PC-9 (cell line): ENCODE data around the gene GLB1L. TPM values are rescaled to one million over a fixed set of nuclear protein-coding genes. Genes with fewer than 3 reads are reported as not detected.

ENCODE experiments used
- BruUV-seq: library from RNA; stranded (reverse); fragments of 400-500 nt; replicated peaks from 2 replicates; lab custom pipeline; 2021; lab: Mats Ljungman, UMichigan
- CTCF ChIA-PET: fragments of 300-600 bp; sonication (Branson Sonifier 250); formaldehyde crosslinking; loops from one replicate; lab custom pipeline; 2022; ENCODE audit warnings: antibody characterized with exemption; lab: Charles Lee
- POLR2A ChIA-PET: fragments of 300-600 bp; sonication (Branson Sonifier 250); formaldehyde crosslinking; loops from one replicate; lab custom pipeline; 2022; ENCODE audit warnings: antibody characterized with exemption; ENCODE audit not compliant: unreplicated experiment; lab: Charles Lee
- DNase-seq, 2 experiments: peaks; one replicate each; pipeline versions ENCODE4 v3.0.0 to v3.0.0-alpha.2; 2015 to 2022; ENCODE audit warnings: mixed read lengths in 1 of 2
- H2AFZ ChIP-seq: fragments of 200-600 bp; sonication (generic); 2 replicates; pipeline ENCODE4 v1.8.1; 2017; ENCODE audit warnings: antibody characterized with exemption
- H3F3A ChIP-seq: fragments of 200-600 bp; sonication (generic); 2 replicates; pipeline ENCODE4 v1.8.1; 2017; ENCODE audit warnings: antibody characterized with exemption, mild to moderate bottlenecking, low read depth; ENCODE audit not compliant: insufficient read depth
- H3K27ac ChIP-seq: fragments of 200-600 bp; sonication (generic); 2 replicates; pipeline ENCODE4 v1.6.1; 2016; ENCODE audit warnings: mixed run types
- H3K27me3 ChIP-seq: fragments of 200-600 bp; sonication (generic); 2 replicates; pipeline ENCODE4 v1.6.1; 2016; ENCODE audit warnings: low read depth, mixed run types; ENCODE audit not compliant: insufficient read depth
- H3K36me3 ChIP-seq: fragments of 200-600 bp; sonication (generic); 2 replicates; pipeline ENCODE4 v1.6.1; 2016; ENCODE audit warnings: low read depth, mixed run types
- H3K4me1 ChIP-seq: fragments of 200-600 bp; sonication (generic); replicated peaks from 2 replicates; pipeline ENCODE4 v1.6.1; 2016; ENCODE audit warnings: mixed run types; ENCODE audit not compliant: insufficient read depth
- H3K4me2 ChIP-seq: fragments of 200-600 bp; sonication (generic); 2 replicates; pipeline ENCODE4 v1.6.1; 2017; ENCODE audit warnings: mixed run types
- H3K4me3 ChIP-seq: fragments of 200-600 bp; sonication (generic); 2 replicates; pipeline ENCODE4 v1.6.1; 2016; ENCODE audit warnings: mixed run types
- H3K79me2 ChIP-seq: fragments of 200-600 bp; sonication (generic); 2 replicates; pipeline ENCODE4 v1.6.1; 2017; ENCODE audit warnings: low read depth, mixed run types
- H3K9me2 ChIP-seq: fragments of 200-600 bp; sonication (generic); 2 replicates; pipeline ENCODE4 v1.8.1; 2017; ENCODE audit warnings: mild to moderate bottlenecking; ENCODE audit not compliant: insufficient read depth
- H3K9me3 ChIP-seq: fragments of 200-600 bp; sonication (generic); 2 replicates; pipeline ENCODE4 v1.8.1; 2016; ENCODE audit warnings: low read depth; ENCODE audit not compliant: insufficient read depth
- H4K20me1 ChIP-seq: fragments of 200-600 bp; sonication (generic); 2 replicates; pipeline ENCODE4 v1.8.1; 2017; ENCODE audit not compliant: insufficient read depth
- CTCF ChIP-seq: fragments of 200-600 bp; sonication (generic); conservative IDR thresholded peaks from 2 replicates; pipeline ENCODE4 v1.6.1; 2017; ENCODE audit warnings: mixed run types, antibody characterized with exemption, mild to moderate bottlenecking, moderate library complexity
- EZH2 ChIP-seq: fragments of 200-600 bp; sonication (generic); IDR thresholded peaks from 2 replicates; pipeline ENCODE4 v1.8.0; 2017; ENCODE audit warnings: antibody characterized with exemption, low read depth
- intact Hi-C: fragments of 100-400 bp; cut with micrococcal nuclease; formaldehyde crosslinking; loops from one replicate; pipeline ENCODE4 v1.10.0; 2022; ENCODE audit not compliant: unreplicated experiment
- microRNA-seq: library from miRNA; unstranded; fragments of <30 nt; microRNA quantifications from one replicate; pipeline ENCODE4 v1.2.0, GENCODE V29; 2021; ENCODE audit warnings: borderline number of aligned reads, borderline replicate concordance
- total RNA-seq: library from RNA; stranded (reverse); gene quantifications from 2 replicates; pipeline ENCODE4 v1.2.3, GENCODE V29; 2021

GLB1L gene
- total RNA-seq, 1 experiment from 2014 or later = 10.8 TPM

GRCh38 chr2:219186754-219187456 lies 58.3 kb downstream of the GLB1L start:
- Histone ChIP-seq H3K9me3 (no peaks in the 10 kb centered on the region), H4K20me1 (no peaks in the 10 kb centered on the region), H3K9me2 (no peaks in the 10 kb centered on the region; the same call in 1 of the 2 replicates), H3K27ac (no peak overlapping the region), H3F3A (peaks cover 15% of the 10 kb centered on the region; the same call in 1 of the 2 replicates), H3K79me2 (no peaks in the 10 kb centered on the region), H3K27me3 (no peaks in the 10 kb centered on the region), H2AFZ (no peak overlapping the region), H3K4me3 (no peak overlapping the region), H3K36me3 (0 out of 2 replicates have a peak, but pooled peaks cover 3% of the 10 kb centered on the region), H3K4me1 (no peaks in the 10 kb centered on the region), H3K4me2 (no peak overlapping the region)
- TF ChIP-seq EZH2 = no peak
- TF ChIP-seq CTCF = no peak
- BruUV-seq = no TSS peak
- ChIA-PET CTCF (no interaction called here), POLR2A (no interaction called here)
- intact Hi-C loops = no loop called here
- DNase-seq = no peak

Small RNAs within 50 kb of the gene (microRNA-seq; reads per million reads assigned to microRNA genes)
- not detected for gene MIR153-1

Other genes starting within 250 kb of the GLB1L start
- not detected in 2 replicates for gene CFAP65, start 203.9 kb downstream of the GLB1L start, total RNA-seq
- not detected in 2 replicates for gene IHH, start 184.5 kb downstream of the GLB1L start, total RNA-seq
- 9.8 and 11.2 TPM in 2 replicates for gene NHEJ1, start 84.6 kb downstream of the GLB1L start, total RNA-seq
- gene SLC23A3, start 75.4 kb downstream of the GLB1L start, total RNA-seq = 7.1 and 7.9 TPM in 2 replicates
- gene CNPPD1, start 68.5 kb downstream of the GLB1L start, total RNA-seq = 36.5 and 37.1 TPM in 2 replicates
- gene RETREG2, start 67.2 kb downstream of the GLB1L start, total RNA-seq = 77.0 and 84.4 TPM in 2 replicates
- gene ZFAND2B, start 38.7 kb downstream of the GLB1L start, total RNA-seq = 24.6 and 39.4 TPM in 2 replicates
- gene ABCB6, start 26.5 kb downstream of the GLB1L start, total RNA-seq = 33.7 and 41.4 TPM in 2 replicates
- gene ATG9A, start 15.8 kb downstream of the GLB1L start, total RNA-seq = 56.0 and 64.5 TPM in 2 replicates
- 62.2 and 65.1 TPM in 2 replicates for gene ANKZF1, start 15.6 kb downstream of the GLB1L start, total RNA-seq
- gene STK16, start within 50 bp of the GLB1L start, total RNA-seq = 39.6 and 47.2 TPM in 2 replicates
- not detected in 2 replicates for gene TUBA4B, start 7.8 kb upstream of the GLB1L start, total RNA-seq
- 118 and 157 TPM in 2 replicates for gene TUBA4A, start 8.5 kb upstream of the GLB1L start, total RNA-seq
- gene DNAJB2, start 33.9 kb upstream of the GLB1L start, total RNA-seq = 38.5 and 47.5 TPM in 2 replicates
- gene PTPRN, start 64.0 kb upstream of the GLB1L start, total RNA-seq = not detected in 2 replicates
- not detected in 2 replicates for gene RESP18, start 87.3 kb upstream of the GLB1L start, total RNA-seq
- 99.1 and 107 TPM in 2 replicates for gene DNPEP, start 142.5 kb upstream of the GLB1L start, total RNA-seq
- 0.60 TPM in 1 of 2 replicates, not detected in the other for gene DES, start 172.9 kb upstream of the GLB1L start, total RNA-seq
- 46.8 and 55.8 TPM in 2 replicates for gene SPEG, start 189.4 kb upstream of the GLB1L start, total RNA-seq